Endothelial cell of umbilical vein (primary cell): ENCODE data around the gene SMPD1. TPM values are rescaled to one million over a fixed set of nuclear protein-coding genes. Genes with fewer than 3 reads are reported as not detected.

Experiments used
- BruUV-seq: library from RNA; stranded (reverse); fragments of 400-500 nt; replicated peaks from 2 replicates; lab custom pipeline; 2021; lab: Mats Ljungman, UMichigan
- CTCF ChIA-PET: fragments of 300-600, 350-600 bp; sonication (Branson Sonifier 250); formaldehyde crosslinking; loops from one replicate; lab custom pipeline; 2021; ENCODE audit warnings: antibody characterized with exemption, inconsistent platforms; lab: Charles Lee
- POLR2A ChIA-PET: fragments of 300-600, 350-600 bp; sonication (Branson Sonifier 250); formaldehyde crosslinking; loops from one replicate; lab custom pipeline; 2021; ENCODE audit warnings: antibody characterized with exemption, inconsistent platforms; lab: Charles Lee
- DNase-seq: peaks from one replicate; pipeline ENCODE4 v3.0.0-alpha.2; 2011; ENCODE audit warnings: low read depth, low spot score
- FAIRE-seq: peaks from 2 replicates; lab custom pipeline; 2011; peaks lifted over from hg19 to GRCh38; lab: Jason Lieb, UNC
- H2AFZ ChIP-seq: 2 replicates; pipeline ENCODE4 v1.6.0; 2012; ENCODE audit warnings: low read depth, low read length, control low read depth, inconsistent platforms
- H3K27ac ChIP-seq: 2 replicates; pipeline ENCODE4 v1.5.1; 2011; ENCODE audit warnings: low read depth, mild to moderate bottlenecking, control low read depth, low read length, moderate library complexity; ENCODE audit not compliant: insufficient read depth
- H3K27me3 ChIP-seq, 2 experiments: 2 replicates each; pipeline versions ENCODE4 v1.6.0 to v1.6.1; 2011; ENCODE audit warnings: low read length in 2 of 2, mixed read lengths in 1 of 2; ENCODE audit not compliant: control insufficient read depth in 2 of 2, insufficient read depth in 2 of 2
- H3K36me3 ChIP-seq, 2 experiments: 2 replicates in 1 of 2; 3 replicates in 1 of 2; pipeline ENCODE4 v1.5.1; 2011; ENCODE audit warnings: low read length in 2 of 2, mild to moderate bottlenecking in 1 of 2, moderate library complexity in 1 of 2; ENCODE audit not compliant: control insufficient read depth in 2 of 2, insufficient read depth in 2 of 2; ENCODE audit errors: extremely low read depth in 1 of 2
- H3K4me1 ChIP-seq: 3 replicates; pipeline ENCODE4 v1.5.1; 2011; ENCODE audit warnings: mild to moderate bottlenecking, low read length; ENCODE audit not compliant: control insufficient read depth, insufficient read depth; ENCODE audit errors: extremely low read depth
- H3K4me2 ChIP-seq: 2 replicates; pipeline ENCODE4 v1.6.1; 2011; ENCODE audit warnings: low read length, control low read depth, mixed read lengths; ENCODE audit not compliant: insufficient read depth
- H3K4me3 ChIP-seq, 3 experiments: fragments of 200-600 bp in 1 of 3; sonication (generic), shearing (Covaris generic) in 1 of 3; replicated peaks in 1 of 3; 2 replicates each; pipeline ENCODE4 v1.5.1; 2011 to 2016; ENCODE audit warnings: control low read depth in 3 of 3, low read length in 3 of 3, mild to moderate bottlenecking in 2 of 3, inconsistent platforms in 1 of 3, low read depth in 1 of 3, moderate library complexity in 1 of 3; ENCODE audit not compliant: insufficient read depth in 1 of 3
- H3K79me2 ChIP-seq: 2 replicates; pipeline ENCODE4 v1.6.0; 2012; ENCODE audit warnings: low read length, inconsistent platforms; ENCODE audit not compliant: control insufficient read depth, insufficient read depth
- H3K9ac ChIP-seq: replicated peaks from 2 replicates; pipeline ENCODE3; 2011; ENCODE audit warnings: low read length, control low read depth; ENCODE audit not compliant: insufficient read depth; ENCODE audit errors: extremely low read depth
- H3K9me1 ChIP-seq: replicated peaks from 3 replicates; pipeline ENCODE4 v1.6.0; 2011; ENCODE audit warnings: mild to moderate bottlenecking, low read length; ENCODE audit not compliant: control insufficient read depth, insufficient read depth; ENCODE audit errors: extremely low read depth
- H3K9me3 ChIP-seq: replicated peaks from 2 replicates; pipeline ENCODE4 v1.5.1; 2012; ENCODE audit warnings: low read length, inconsistent platforms; ENCODE audit not compliant: control insufficient read depth, insufficient read depth
- H4K20me1 ChIP-seq: replicated peaks from 2 replicates; pipeline ENCODE3; 2011; ENCODE audit warnings: mild to moderate bottlenecking, low read length; ENCODE audit not compliant: control insufficient read depth, insufficient read depth; ENCODE audit errors: extremely low read depth
- FOS ChIP-seq: IDR thresholded peaks from 2 replicates; pipeline ENCODE4 v1.6.1; 2011; ENCODE audit warnings: mild to moderate bottlenecking, low read length, moderate library complexity, borderline replicate concordance; ENCODE audit not compliant: insufficient read depth
- GATA2 ChIP-seq: IDR thresholded peaks from 2 replicates; pipeline ENCODE4 v1.7.0; 2011; ENCODE audit warnings: low read depth, mild to moderate bottlenecking, moderate library complexity, mixed read lengths, low read length; ENCODE audit not compliant: insufficient read length, insufficient read depth
- JUN ChIP-seq: IDR thresholded peaks from 2 replicates; pipeline ENCODE4 v1.6.1; 2011; ENCODE audit warnings: borderline replicate concordance, low read depth; ENCODE audit not compliant: insufficient read length, insufficient read depth
- MYC ChIP-seq: IDR thresholded peaks from one replicate; pipeline ENCODE4 v1.6.1; 2011; ENCODE audit warnings: mild to moderate bottlenecking, low read depth, low read length
- POLR2AphosphoS5 ChIP-seq: IDR thresholded peaks from 2 replicates; pipeline ENCODE4 v1.6.1; 2012; ENCODE audit warnings: low read depth, mild to moderate bottlenecking, control low read depth, low read length, moderate library complexity; ENCODE audit not compliant: insufficient read depth
- dilution Hi-C: fragments of 300-500 bp; cut with MboI; formaldehyde crosslinking; loops from one replicate; pipeline ENCODE4 v1.15.0; 2019; ENCODE audit warnings: low sequenced_read_pairs; ENCODE audit not compliant: extremely low pct_ligation_motif_present
- intact Hi-C: fragments of 100-400 bp; cut with micrococcal nuclease; formaldehyde crosslinking; loops from one replicate; pipeline ENCODE4 v1.10.0; 2022
- polyA plus RNA-seq, 4 experiments: library from polyadenylated mRNA; depleted of rRNA in 3 of 4; stranded (reverse) in 3 of 4; unstranded in 1 of 4; fragments of >200 nt; gene quantifications; 2 replicates each; pipeline versions ENCODE4 v1.2.1 to v1.2.3, GENCODE V29; 2011 to 2012; ENCODE audit warnings: missing spikeins in 1 of 4
- total RNA-seq: library from RNA; stranded (reverse); gene quantifications from 2 replicates; pipeline ENCODE4 v1.2.3, GENCODE V29; 2021
- TF ChIP-seq, protein P1 (sequence below), 2 donors: IDR thresholded peaks; 1 replicate in 1 of 2; 2 replicates in 1 of 2; pipeline ENCODE4 v1.5.1; 2011; ENCODE audit warnings: low read length in 2 of 2, mild to moderate bottlenecking in 2 of 2, moderate library complexity in 2 of 2, control low read depth in 1 of 2, inconsistent platforms in 1 of 2, low read depth in 1 of 2; ENCODE audit not compliant: insufficient read depth in 1 of 2; ENCODE audit errors: extremely low read depth in 1 of 2
- TF ChIP-seq, protein P2 (sequence below): IDR thresholded peaks from 2 replicates; pipeline ENCODE4 v1.6.1; 2011; ENCODE audit not compliant: insufficient read depth, insufficient read length

Gene SMPD1
- total and polyA plus RNA-seq, 2 donors (not counting 3 experiments of a cell fraction or from before 2014, with no cell fraction given), result 58.9 to 93.6 TPM

DNA sequence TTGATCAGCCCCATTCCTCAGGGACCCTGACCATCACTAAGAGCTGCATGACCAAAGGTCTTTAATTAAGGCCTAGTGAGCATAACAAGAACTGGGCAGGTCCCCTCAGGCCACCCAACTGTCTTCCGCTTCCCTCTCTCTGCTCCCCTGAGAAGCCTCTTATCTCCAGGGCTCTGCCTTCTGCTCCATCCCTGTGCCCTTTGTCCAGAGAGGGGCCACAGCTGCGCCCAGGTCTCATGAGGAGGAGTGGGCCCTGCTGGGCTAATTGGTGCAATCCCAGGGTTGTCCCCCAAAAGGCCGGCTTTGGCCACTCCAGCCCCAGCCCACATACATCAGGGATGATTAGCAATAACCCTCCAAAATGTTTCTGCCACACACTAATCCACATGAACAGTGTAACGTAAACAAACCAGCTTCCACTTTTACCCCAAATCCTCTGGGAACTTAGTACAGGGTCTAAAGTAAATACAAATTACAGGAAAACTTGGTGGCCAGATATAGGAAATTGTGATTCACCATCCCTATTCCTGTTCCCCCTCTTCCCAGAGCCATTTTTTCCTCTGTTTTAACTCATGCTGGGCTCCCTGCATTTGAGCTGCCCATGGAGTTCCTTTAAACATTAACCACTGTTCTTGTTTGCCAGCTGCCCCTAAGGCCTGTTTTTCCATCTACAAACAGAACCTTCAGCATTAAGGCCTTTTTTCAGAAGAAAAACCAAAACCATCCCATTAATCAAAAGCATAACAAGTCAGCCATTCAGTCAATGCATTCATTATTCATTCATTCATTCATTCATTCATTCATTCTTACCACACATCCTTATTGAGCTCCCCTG is 35.4 kb upstream of the SMPD1 start:
- Histone ChIP-seq H3K4me2 (peak overlapping the region; percentile 42), H3K27ac (no peak overlapping the region), H3K9me1 (no peaks in the 10 kb centered on the region), H3K36me3 (no peaks in the 10 kb centered on the region), H3K27me3 (peaks cover 4 to 6% of the 10 kb centered on the region in 2 experiments), H3K4me3 (no peak overlapping the region), H4K20me1 (no peaks in the 10 kb centered on the region), H2AFZ (peak overlapping the region; percentile 63), H3K79me2 (no peaks in the 10 kb centered on the region), H3K9ac (no peak overlapping the region), H3K4me1 (peaks cover 9% of the 10 kb centered on the region), H3K9me3 (no peaks in the 10 kb centered on the region)
- BruUV-seq, result no TSS peak
- CTCF ChIA-PET, result interaction anchor here (0.8 to 5.9 kb wide), 25 partner anchors 9 to 464 kb away, joined by 3 to 92 read pairs (median 5); partner anchors contain the start of genes CAVIN3 and CNGA4
- peak; percentile 38 for DNase-seq
- FAIRE-seq, result peak; percentile 62
- POLR2A ChIA-PET, result no interaction called here
- dilution Hi-C loops, result no loop called here
- TF ChIP-seq JUN (no peak), FOS (peak; percentile 78), POLR2AphosphoS5 (no peak), MYC (no peak), GATA2 (no peak)
- TF ChIP-seq, protein P1, sequence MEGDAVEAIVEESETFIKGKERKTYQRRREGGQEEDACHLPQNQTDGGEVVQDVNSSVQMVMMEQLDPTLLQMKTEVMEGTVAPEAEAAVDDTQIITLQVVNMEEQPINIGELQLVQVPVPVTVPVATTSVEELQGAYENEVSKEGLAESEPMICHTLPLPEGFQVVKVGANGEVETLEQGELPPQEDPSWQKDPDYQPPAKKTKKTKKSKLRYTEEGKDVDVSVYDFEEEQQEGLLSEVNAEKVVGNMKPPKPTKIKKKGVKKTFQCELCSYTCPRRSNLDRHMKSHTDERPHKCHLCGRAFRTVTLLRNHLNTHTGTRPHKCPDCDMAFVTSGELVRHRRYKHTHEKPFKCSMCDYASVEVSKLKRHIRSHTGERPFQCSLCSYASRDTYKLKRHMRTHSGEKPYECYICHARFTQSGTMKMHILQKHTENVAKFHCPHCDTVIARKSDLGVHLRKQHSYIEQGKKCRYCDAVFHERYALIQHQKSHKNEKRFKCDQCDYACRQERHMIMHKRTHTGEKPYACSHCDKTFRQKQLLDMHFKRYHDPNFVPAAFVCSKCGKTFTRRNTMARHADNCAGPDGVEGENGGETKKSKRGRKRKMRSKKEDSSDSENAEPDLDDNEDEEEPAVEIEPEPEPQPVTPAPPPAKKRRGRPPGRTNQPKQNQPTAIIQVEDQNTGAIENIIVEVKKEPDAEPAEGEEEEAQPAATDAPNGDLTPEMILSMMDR (IDR thresholded peaks at IDR 0.05; ENCODE audit: extremely low read depth in 1 of 2, insufficient read depth in 1 of 2, low read depth in 1 of 2, low read length in 2 of 2), result no peak
- TF ChIP-seq, protein P2, sequence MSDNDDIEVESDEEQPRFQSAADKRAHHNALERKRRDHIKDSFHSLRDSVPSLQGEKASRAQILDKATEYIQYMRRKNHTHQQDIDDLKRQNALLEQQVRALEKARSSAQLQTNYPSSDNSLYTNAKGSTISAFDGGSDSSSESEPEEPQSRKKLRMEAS, result no peak
- intact Hi-C loops, result no loop called here
